Loucy (cell line): ENCODE results near the gene GXYLT2.

ENCODE experiments used
- H2AFZ ChIP-seq: fragments of 200-600 bp; sonication (generic); 2 replicates; pipeline ENCODE4 v1.6.0; 2016; ENCODE audit warnings: antibody characterized with exemption, mild to moderate bottlenecking, low read length, moderate library complexity
- H3F3A ChIP-seq: fragments of 200-600 bp; 2 replicates; pipeline ENCODE4 v1.6.0; 2016; ENCODE audit warnings: antibody characterized with exemption, low read depth, mild to moderate bottlenecking
- H3K27me3 ChIP-seq: fragments of 200-600 bp; sonication (generic); 2 replicates; pipeline ENCODE4 v1.6.1; 2014; ENCODE audit warnings: low read length, mild to moderate bottlenecking; ENCODE audit not compliant: insufficient read depth, poor library complexity, severe bottlenecking
- H3K36me3 ChIP-seq: fragments of 200-600 bp; sonication (generic); 2 replicates; pipeline ENCODE4 v1.6.1; 2016; ENCODE audit warnings: low read length; ENCODE audit not compliant: insufficient read depth
- H3K4me1 ChIP-seq: fragments of 200-600 bp; sonication (generic); 2 replicates; pipeline ENCODE4 v1.5.1; 2014; ENCODE audit warnings: low read length, mild to moderate bottlenecking; ENCODE audit not compliant: insufficient read depth, poor library complexity, severe bottlenecking
- H3K4me2 ChIP-seq: fragments of 200-600 bp; sonication (generic); 2 replicates; pipeline ENCODE4 v1.6.0; 2014; ENCODE audit warnings: antibody characterized with exemption, low read length, low read depth, mild to moderate bottlenecking; ENCODE audit not compliant: poor library complexity, severe bottlenecking
- H3K4me3 ChIP-seq: fragments of 200-600 bp; sonication (generic); 2 replicates; pipeline ENCODE4 v1.5.1; 2014; ENCODE audit warnings: low read length, mild to moderate bottlenecking, mixed read lengths; ENCODE audit not compliant: poor library complexity, severe bottlenecking
- H3K79me2 ChIP-seq: fragments of 200-600 bp; sonication (generic); 2 replicates; pipeline ENCODE4 v1.6.1; 2014; ENCODE audit warnings: low read length; ENCODE audit not compliant: insufficient read depth
- H3K9ac ChIP-seq: fragments of 200-600 bp; sonication (generic); 2 replicates; pipeline ENCODE4 v1.6.0; 2014; ENCODE audit warnings: mild to moderate bottlenecking, low read depth, low read length, moderate library complexity; ENCODE audit not compliant: poor library complexity, severe bottlenecking
- H3K9me2 ChIP-seq: fragments of 200-600 bp; sonication (generic); replicated peaks from 2 replicates; pipeline ENCODE4 v1.6.1; 2016; ENCODE audit warnings: low read depth, low read length, mixed read lengths
- H3K9me3 ChIP-seq: fragments of 200-600 bp; sonication (generic); 2 replicates; pipeline ENCODE4 v1.6.1; 2014; ENCODE audit warnings: mild to moderate bottlenecking, antibody characterized with exemption, low read length, low read depth; ENCODE audit not compliant: insufficient read depth
- H4K20me1 ChIP-seq: fragments of 200-600 bp; sonication (generic); 2 replicates; pipeline ENCODE4 v1.6.0; 2014; ENCODE audit warnings: antibody characterized with exemption, low read length, mild to moderate bottlenecking; ENCODE audit not compliant: insufficient read depth, poor library complexity, severe bottlenecking
- EZH2phosphoT487 ChIP-seq: fragments of 200-600 bp; IDR thresholded peaks from 2 replicates; pipeline ENCODE4 v1.6.1; 2018; ENCODE audit warnings: antibody characterized with exemption, mild to moderate bottlenecking, moderate library complexity, borderline replicate concordance
- TF ChIP-seq, protein P1 (sequence below): fragments of 200-600 bp; sonication (generic); conservative IDR thresholded peaks from 2 replicates; pipeline ENCODE4 v1.5.1; 2014; ENCODE audit warnings: mild to moderate bottlenecking, antibody characterized with exemption, low read length

GXYLT2 gene

DNA sequence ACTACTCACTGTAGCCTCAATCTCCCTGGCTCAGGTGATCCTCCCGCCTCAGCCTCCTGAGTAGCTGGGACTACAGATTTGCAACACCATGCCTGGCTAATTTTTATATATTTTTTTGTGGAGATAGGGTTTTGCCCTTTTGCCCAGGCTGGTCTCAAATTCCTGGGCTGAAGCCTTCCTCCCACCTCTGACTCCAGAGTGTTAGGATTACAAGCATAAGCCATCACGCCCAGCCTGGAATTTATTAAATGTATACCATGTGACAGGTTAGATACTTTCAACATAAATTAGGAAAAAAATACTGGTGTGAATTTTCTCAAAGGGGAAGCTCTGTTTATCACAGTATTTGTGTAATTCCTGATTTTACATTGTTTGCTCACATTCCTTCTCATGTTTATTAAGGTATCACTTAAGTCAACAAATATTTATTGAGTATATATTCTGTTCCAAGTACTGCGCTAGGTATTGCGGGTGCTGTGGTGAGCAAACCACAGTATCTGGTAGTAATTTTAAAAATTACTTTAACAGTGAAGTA, 133.5 kb downstream of the GXYLT2 start:
- H3K79me2 ChIP-seq: no peaks in the 10 kb centered on the region; the same call in none of the 2 replicates
- H2AFZ ChIP-seq: no peak overlapping the region
- peaks cover 99% of the 10 kb centered on the region for H4K20me1 ChIP-seq
- H3K4me3 ChIP-seq: no peak overlapping the region
- H3K4me2 ChIP-seq: no peak overlapping the region
- no peaks in the 10 kb centered on the region for H3K27me3 ChIP-seq
- no peaks in the 10 kb centered on the region for H3K9me2 ChIP-seq
- H3F3A ChIP-seq: no peaks in the 10 kb centered on the region
- H3K36me3 ChIP-seq: peaks cover 14% of the 10 kb centered on the region; the same call in 1 of the 2 replicates
- H3K4me1 ChIP-seq: no peaks in the 10 kb centered on the region
- no peak for TF ChIP-seq EZH2phosphoT487
- TF ChIP-seq, protein P1, sequence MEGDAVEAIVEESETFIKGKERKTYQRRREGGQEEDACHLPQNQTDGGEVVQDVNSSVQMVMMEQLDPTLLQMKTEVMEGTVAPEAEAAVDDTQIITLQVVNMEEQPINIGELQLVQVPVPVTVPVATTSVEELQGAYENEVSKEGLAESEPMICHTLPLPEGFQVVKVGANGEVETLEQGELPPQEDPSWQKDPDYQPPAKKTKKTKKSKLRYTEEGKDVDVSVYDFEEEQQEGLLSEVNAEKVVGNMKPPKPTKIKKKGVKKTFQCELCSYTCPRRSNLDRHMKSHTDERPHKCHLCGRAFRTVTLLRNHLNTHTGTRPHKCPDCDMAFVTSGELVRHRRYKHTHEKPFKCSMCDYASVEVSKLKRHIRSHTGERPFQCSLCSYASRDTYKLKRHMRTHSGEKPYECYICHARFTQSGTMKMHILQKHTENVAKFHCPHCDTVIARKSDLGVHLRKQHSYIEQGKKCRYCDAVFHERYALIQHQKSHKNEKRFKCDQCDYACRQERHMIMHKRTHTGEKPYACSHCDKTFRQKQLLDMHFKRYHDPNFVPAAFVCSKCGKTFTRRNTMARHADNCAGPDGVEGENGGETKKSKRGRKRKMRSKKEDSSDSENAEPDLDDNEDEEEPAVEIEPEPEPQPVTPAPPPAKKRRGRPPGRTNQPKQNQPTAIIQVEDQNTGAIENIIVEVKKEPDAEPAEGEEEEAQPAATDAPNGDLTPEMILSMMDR: no peak
- H3K9me3 ChIP-seq: no peaks in the 10 kb centered on the region
- no peak overlapping the region for H3K9ac ChIP-seq

- Histone ChIP-seq H3F3A (no peaks in the 10 kb centered on the region), H3K9me2 (no peaks in the 10 kb centered on the region), H3K9me3 (no peaks in the 10 kb centered on the region), H3K9ac (no peak overlapping the region), H2AFZ (no peak overlapping the region), H3K4me2 (no peak overlapping the region), H3K36me3 (peaks cover 4% of the 10 kb centered on the region; the same call in 1 of the 2 replicates), H4K20me1 (peaks cover 100% of the 10 kb centered on the region), H3K27me3 (no peaks in the 10 kb centered on the region), H3K4me3 (no peak overlapping the region), H3K79me2 (no peaks in the 10 kb centered on the region; the same call in none of the 2 replicates), H3K4me1 (peaks cover 9% of the 10 kb centered on the region)
- no peak for TF ChIP-seq EZH2phosphoT487
- TF ChIP-seq, protein P1: no peak
These were observed 137.0 kb downstream of the GXYLT2 start for GRCh38 chr3:73024836-73025235.

- H3K79me2 ChIP-seq: no peaks in the 10 kb centered on the region; the same call in none of the 2 replicates
- H4K20me1 ChIP-seq: peaks cover 99% of the 10 kb centered on the region
- no peak for TF ChIP-seq EZH2phosphoT487
- TF ChIP-seq, protein P1: no peak
- H3K9me2 ChIP-seq: no peaks in the 10 kb centered on the region
- no peaks in the 10 kb centered on the region for H3K9me3 ChIP-seq
- no peaks in the 10 kb centered on the region for H3F3A ChIP-seq
- H3K36me3 ChIP-seq: peaks cover 4% of the 10 kb centered on the region; the same call in 1 of the 2 replicates
- H3K4me2 ChIP-seq: no peak overlapping the region
- no peak overlapping the region for H3K4me3 ChIP-seq
- H3K4me1 ChIP-seq: peaks cover 9% of the 10 kb centered on the region
- no peaks in the 10 kb centered on the region for H3K27me3 ChIP-seq
- H3K9ac ChIP-seq: no peak overlapping the region
- H2AFZ ChIP-seq: no peak overlapping the region
These were observed 138.4 kb downstream of the GXYLT2 start for GRCh38 chr3:73026111-73026759.
